HepG2 (cell line): ENCODE results near the gene SUV39H2. TPM values are rescaled to one million over a fixed set of nuclear protein-coding genes. Genes with fewer than 3 reads are reported as not detected.

Source experiments
- ASH2L ChIP-seq: fragments of 300-600, 200-600 bp; sonication (generic); IDR thresholded peaks from 2 replicates; pipeline ENCODE4 v1.7.0; 2017; ENCODE audit warnings: low read depth, mild to moderate bottlenecking, moderate library complexity, mixed read lengths, low read length; ENCODE audit not compliant: insufficient read length
- BRD4 ChIP-seq: sonication (generic); formaldehyde crosslinking; IDR thresholded peaks from 2 replicates; pipeline ENCODE4 v1.4.0; 2020; ENCODE audit warnings: missing genetic modification reagents
- CENPBD1 ChIP-seq: sonication (generic); formaldehyde crosslinking; IDR thresholded peaks from 2 replicates; pipeline ENCODE4 v1.8.0; 2022; ENCODE audit warnings: missing genetic modification reagents, low read depth, mild to moderate bottlenecking, borderline replicate concordance
- KLF6 ChIP-seq: IDR thresholded peaks from 2 replicates; pipeline ENCODE4 v1.8.0; 2016; ENCODE audit warnings: missing biosample characterization, missing genetic modification reagents
- MAF1 ChIP-seq: sonication (generic); formaldehyde crosslinking; IDR thresholded peaks from 2 replicates; pipeline ENCODE4 v1.5.0; 2020; ENCODE audit warnings: missing genetic modification reagents, borderline replicate concordance
- NPAS2 ChIP-seq: sonication (generic); formaldehyde crosslinking; IDR thresholded peaks from 2 replicates; pipeline ENCODE4 v1.8.0; 2022; ENCODE audit warnings: mild to moderate bottlenecking, missing genetic modification reagents, borderline replicate concordance
- PHB2 ChIP-seq: fragments of 450-650 bp; IDR thresholded peaks from 2 replicates; pipeline ENCODE4 v1.6.1; 2018; ENCODE audit not compliant: partially characterized antibody
- RBAK ChIP-seq: sonication (generic); formaldehyde crosslinking; IDR thresholded peaks from 2 replicates; pipeline ENCODE4 v1.5.1; 2020; ENCODE audit warnings: mild to moderate bottlenecking, missing genetic modification reagents
- SRSF4 ChIP-seq: fragments of 200-400 bp; formaldehyde crosslinking; IDR thresholded peaks from one replicate; pipeline ENCODE4 v1.6.1; 2018; ENCODE audit warnings: mild to moderate bottlenecking, low read depth, low read length, moderate library complexity; ENCODE audit not compliant: poor library complexity, severe bottlenecking
- TEAD2 ChIP-seq: sonication (generic); formaldehyde crosslinking; IDR thresholded peaks from 2 replicates; pipeline ENCODE4 v1.9.0; 2021; ENCODE audit warnings: missing genetic modification reagents
- TFDP1 ChIP-seq: IDR thresholded peaks from 2 replicates; pipeline ENCODE4 v1.6.1; 2016; ENCODE audit warnings: missing compliant biosample characterization, missing genetic modification reagents, borderline replicate concordance
- TOE1 ChIP-seq: sonication (generic); formaldehyde crosslinking; IDR thresholded peaks from 2 replicates; pipeline ENCODE4 v1.4.0; 2020; ENCODE audit warnings: mild to moderate bottlenecking, missing genetic modification reagents
- ZMYM3 ChIP-seq: sonication (generic); formaldehyde crosslinking; IDR thresholded peaks from 2 replicates; pipeline ENCODE4 v1.5.1; 2020; ENCODE audit warnings: mild to moderate bottlenecking, missing genetic modification reagents
- ZNF264 ChIP-seq: sonication (generic); formaldehyde crosslinking; IDR thresholded peaks from 2 replicates; pipeline ENCODE4 v1.4.0; 2020; ENCODE audit warnings: missing genetic modification reagents
- ZNF335 ChIP-seq: sonication (generic); formaldehyde crosslinking; IDR thresholded peaks from 2 replicates; pipeline ENCODE4 v1.4.0; 2020; ENCODE audit warnings: missing genetic modification reagents
- ZNF552 ChIP-seq: sonication (generic); formaldehyde crosslinking; IDR thresholded peaks from 2 replicates; pipeline ENCODE4 v1.9.0; 2022; ENCODE audit warnings: missing genetic modification reagents, mild to moderate bottlenecking, borderline replicate concordance
- ZNF773 ChIP-seq: sonication (generic); formaldehyde crosslinking; IDR thresholded peaks from 2 replicates; pipeline ENCODE4 v1.4.0; 2020; ENCODE audit warnings: missing genetic modification reagents, borderline replicate concordance
- ZNF800 ChIP-seq: sonication (generic); formaldehyde crosslinking; IDR thresholded peaks from 2 replicates; pipeline ENCODE4 v1.4.0; 2020; ENCODE audit warnings: missing genetic modification reagents
- polyA plus RNA-seq, 8 experiments: library from polyadenylated mRNA; depleted of rRNA in 3 of 8; stranded (reverse) in 7 of 8; unstranded in 1 of 8; fragments of >200 nt; fragmentation: Illumina TruSeq in 4 of 8; extraction: Trizol in 4 of 8; gene quantifications; 2 replicates each; pipeline versions ENCODE4 v1.2.1 to v1.2.3, GENCODE V29; 2011 to 2016; ENCODE audit warnings: low read depth in 4 of 8, missing spikeins in 1 of 8, mixed read lengths in 1 of 8; ENCODE audit not compliant: insufficient read depth in 1 of 8
- total RNA-seq, 5 experiments: library from RNA; depleted of rRNA; stranded (reverse); fragments of >200 nt; fragmentation: Illumina TruSeq; extraction: Trizol; gene quantifications; 2 replicates each; pipeline ENCODE4 v1.2.3, GENCODE V29; 2016; ENCODE audit warnings: low read depth in 1 of 5
- TF ChIP-seq, protein P1 (sequence below): sonication (generic); formaldehyde crosslinking; IDR thresholded peaks from 2 replicates; pipeline ENCODE4 v1.4.0; 2020; ENCODE audit warnings: missing genetic modification reagents
- TF ChIP-seq, protein P2 (sequence below): sonication (generic); formaldehyde crosslinking; IDR thresholded peaks from 2 replicates; pipeline ENCODE4 v1.5.0; 2020; ENCODE audit warnings: missing genetic modification reagents, mild to moderate bottlenecking, borderline replicate concordance

The SUV39H2 gene
- total and polyA plus RNA-seq, 2 of the 13 experiments (the other 11 are each of a cell fraction or from before 2014, with no cell fraction given): 9.0 to 44.3 TPM

DNA sequence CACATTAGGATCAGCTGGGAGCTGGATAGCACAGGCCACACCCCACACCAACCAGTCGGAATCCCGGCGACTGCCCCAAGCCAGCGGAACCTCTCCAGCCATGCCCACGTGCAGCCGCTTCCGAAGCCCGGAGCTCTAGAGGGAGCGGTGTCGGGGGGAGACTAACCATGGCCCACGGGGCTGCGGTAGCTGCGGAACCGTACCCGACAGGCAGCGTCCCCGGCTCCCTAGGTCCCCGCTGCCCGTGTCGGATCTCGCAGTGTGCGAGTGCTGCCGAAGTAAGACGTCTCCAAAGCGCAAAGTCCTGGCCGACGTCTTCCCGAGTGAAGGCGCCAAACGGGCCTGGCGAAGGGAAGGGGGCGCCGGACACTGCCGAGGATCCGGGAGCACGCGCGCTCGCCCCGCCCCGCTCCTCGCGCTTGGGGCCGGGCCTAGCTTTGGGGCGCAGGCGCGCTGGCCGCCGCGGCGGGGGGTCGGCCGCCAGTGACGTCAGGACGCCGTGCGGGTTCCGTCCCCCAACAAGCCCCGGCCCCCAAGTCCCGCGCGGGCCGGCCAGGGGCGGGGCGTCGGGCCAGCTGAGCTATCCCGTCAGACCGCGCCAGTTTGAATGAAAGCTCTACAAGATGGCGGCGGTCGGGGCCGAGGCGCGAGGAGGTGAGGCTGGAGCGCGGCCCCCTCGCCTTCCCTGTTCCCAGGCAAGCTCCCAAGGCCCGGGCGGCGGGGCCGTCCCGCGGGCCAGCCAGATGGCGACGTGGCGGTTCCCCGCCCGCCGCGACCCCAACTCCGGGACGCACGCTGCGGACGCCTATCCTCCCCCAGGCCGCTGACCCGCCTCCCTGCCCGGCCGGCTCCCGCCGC is at the start of gene SUV39H2 (continued):
- TF ChIP-seq ZNF800: peak; percentile 35; the same call in 1 of the 2 replicates
- TF ChIP-seq PHB2: no peak
- TF ChIP-seq, protein P1, sequence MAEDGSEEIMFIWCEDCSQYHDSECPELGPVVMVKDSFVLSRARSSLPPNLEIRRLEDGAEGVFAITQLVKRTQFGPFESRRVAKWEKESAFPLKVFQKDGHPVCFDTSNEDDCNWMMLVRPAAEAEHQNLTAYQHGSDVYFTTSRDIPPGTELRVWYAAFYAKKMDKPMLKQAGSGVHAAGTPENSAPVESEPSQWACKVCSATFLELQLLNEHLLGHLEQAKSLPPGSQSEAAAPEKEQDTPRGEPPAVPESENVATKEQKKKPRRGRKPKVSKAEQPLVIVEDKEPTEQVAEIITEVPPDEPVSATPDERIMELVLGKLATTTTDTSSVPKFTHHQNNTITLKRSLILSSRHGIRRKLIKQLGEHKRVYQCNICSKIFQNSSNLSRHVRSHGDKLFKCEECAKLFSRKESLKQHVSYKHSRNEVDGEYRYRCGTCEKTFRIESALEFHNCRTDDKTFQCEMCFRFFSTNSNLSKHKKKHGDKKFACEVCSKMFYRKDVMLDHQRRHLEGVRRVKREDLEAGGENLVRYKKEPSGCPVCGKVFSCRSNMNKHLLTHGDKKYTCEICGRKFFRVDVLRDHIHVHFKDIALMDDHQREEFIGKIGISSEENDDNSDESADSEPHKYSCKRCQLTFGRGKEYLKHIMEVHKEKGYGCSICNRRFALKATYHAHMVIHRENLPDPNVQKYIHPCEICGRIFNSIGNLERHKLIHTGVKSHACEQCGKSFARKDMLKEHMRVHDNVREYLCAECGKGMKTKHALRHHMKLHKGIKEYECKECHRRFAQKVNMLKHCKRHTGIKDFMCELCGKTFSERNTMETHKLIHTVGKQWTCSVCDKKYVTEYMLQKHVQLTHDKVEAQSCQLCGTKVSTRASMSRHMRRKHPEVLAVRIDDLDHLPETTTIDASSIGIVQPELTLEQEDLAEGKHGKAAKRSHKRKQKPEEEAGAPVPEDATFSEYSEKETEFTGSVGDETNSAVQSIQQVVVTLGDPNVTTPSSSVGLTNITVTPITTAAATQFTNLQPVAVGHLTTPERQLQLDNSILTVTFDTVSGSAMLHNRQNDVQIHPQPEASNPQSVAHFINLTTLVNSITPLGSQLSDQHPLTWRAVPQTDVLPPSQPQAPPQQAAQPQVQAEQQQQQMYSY: peak; percentile 64
- TF ChIP-seq NPAS2: no peak
- no peak for TF ChIP-seq SRSF4
- no peak for TF ChIP-seq ZNF552
- no peak for TF ChIP-seq CENPBD1 (CRISPR knock-in tag)
- peak; percentile 86 for TF ChIP-seq BRD4
- peak; percentile 94 for TF ChIP-seq TFDP1 (CRISPR knock-in tag)
- TF ChIP-seq ZNF773 (CRISPR knock-in tag): peak; percentile 78; the same call in 1 of the 2 replicates
- TF ChIP-seq MAF1: peak; percentile 53; the same call in 1 of the 2 replicates
- TF ChIP-seq TOE1: no peak; the same call in 1 of the 2 replicates
- TF ChIP-seq ZNF264: peak; percentile 53; the same call in 1 of the 2 replicates
- no peak for TF ChIP-seq ZMYM3
- TF ChIP-seq ASH2L: peak; percentile 94
- 0 out of 2 replicates have a peak, but pooled peaks have one; percentile 64 for TF ChIP-seq KLF6 (CRISPR knock-in tag)
- no peak for TF ChIP-seq TEAD2 (CRISPR knock-in tag)
- TF ChIP-seq, protein P2, sequence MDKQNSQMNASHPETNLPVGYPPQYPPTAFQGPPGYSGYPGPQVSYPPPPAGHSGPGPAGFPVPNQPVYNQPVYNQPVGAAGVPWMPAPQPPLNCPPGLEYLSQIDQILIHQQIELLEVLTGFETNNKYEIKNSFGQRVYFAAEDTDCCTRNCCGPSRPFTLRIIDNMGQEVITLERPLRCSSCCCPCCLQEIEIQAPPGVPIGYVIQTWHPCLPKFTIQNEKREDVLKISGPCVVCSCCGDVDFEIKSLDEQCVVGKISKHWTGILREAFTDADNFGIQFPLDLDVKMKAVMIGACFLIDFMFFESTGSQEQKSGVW (CRISPR knock-in tag): no peak
- TF ChIP-seq RBAK (CRISPR knock-in tag): no peak; the same call in 1 of the 2 replicates
- peak; percentile 62; the same call in 1 of the 2 replicates for TF ChIP-seq ZNF335
